ENCODE measurements around the gene KRTAP19-8.

Gene KRTAP19-8, protein sequence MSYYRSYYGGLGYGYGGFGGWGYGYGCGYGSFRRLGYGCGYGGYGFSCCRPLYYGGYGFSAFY

DNA sequence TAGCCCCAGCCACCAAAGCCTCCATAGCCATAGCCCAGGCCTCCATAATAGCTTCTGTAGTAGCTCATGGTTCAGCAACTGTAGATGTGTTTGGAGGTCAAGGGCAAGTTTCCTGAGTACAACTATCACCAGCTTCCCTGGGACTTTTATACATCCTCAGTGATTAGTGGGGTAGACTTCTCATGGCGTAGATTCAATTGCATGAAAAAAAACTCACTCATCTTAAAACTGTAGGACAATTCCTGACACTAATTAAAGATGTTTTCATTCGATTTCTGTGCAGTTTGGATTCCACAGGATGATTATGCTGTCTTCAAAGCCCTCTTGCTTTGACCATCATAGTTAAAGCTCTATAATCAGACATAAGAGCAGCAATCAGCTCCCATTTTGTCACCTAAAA is at the start of gene KRTAP19-8:
Gene KRTAP19-8, minus strand, starts transcription at position 101 of the 400 bp plus-strand sequence. Its CDS starts 33 bp downstream, at position 68.
- DNase-seq (ENCODE audit: low read depth in 2 of 2) = no peak

DNA sequence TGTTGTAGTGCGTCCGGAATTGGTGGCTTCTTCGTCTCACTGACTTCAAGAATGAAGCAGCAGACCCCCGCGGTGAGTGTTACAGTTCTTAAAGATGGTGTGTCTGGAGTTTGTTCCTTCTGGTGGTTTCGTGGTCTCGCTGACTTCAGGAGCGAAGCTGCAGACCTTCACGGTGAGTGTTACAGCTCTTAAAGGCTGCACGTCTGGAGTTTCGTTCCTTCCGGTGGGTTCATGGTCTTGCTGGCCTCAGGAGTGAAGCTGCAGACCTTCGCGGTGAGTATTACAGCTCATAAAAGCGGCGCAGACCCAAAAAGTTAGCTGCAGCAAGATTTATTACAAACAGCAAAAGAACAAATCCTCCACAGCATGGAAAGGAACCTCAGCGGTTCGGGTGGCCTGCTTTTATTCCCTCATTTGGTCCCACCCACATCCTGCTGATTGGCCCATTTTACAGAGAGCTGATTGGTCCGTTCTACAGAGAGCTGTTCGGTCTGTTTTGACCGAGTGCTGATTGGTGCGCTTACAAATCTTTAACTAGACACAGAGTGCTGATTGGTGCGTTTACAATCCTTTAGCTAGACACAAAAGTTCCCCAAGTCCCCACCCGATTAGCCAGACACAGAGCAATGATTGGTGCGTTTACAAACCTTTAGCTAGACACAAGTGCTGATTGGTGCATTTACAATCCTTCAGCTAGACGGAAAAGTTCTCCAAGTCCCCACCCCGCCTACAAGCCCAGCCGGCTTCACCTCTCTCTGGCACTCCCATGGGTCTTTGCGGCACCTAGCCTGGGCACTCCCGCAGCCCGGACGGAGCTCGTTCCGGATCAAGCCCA is 49.6 kb upstream of the KRTAP19-8 start:
- no peak for DNase-seq (ENCODE audit: low read depth in 2 of 2)

DNA sequence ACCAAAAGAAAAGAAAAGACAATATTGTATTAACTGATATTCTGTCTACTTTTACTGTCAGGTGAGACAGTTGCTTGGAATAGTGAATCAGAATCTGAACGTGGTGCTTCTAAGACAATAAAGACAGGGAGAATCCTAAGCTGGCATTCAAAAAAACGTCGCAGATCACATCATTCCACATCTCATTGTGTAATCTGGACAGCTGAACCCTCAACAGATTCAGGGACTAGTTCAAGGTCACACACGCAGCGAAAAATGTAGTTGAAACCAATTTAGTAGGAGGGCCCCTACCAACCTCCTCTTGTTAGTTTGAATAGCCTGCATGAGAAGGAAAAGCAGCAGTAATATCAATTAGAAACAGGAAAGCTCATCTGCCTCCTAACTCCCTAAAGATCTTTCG is 46.4 kb upstream of the KRTAP19-8 start:
- no peak for DNase-seq (ENCODE audit: low read depth in 2 of 2)

DNA sequence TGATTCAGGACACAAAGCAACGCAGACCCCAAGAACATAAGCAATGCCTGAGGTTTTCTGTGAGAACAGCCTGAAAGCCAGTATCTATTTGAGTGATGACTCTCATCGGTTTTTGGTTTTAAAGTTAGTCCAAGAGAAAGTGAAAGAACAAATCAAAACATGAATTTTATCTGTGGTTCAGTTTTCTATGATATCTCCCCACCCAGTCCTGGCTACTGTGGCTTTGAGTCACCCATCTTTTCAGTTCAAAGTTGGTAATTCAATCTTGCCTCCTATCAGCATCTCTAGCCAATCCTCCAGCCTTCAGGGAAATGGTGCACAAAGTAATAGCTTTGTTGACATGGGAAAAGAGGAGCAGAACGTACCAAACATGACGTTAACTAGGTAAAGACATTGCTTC is 40.5 kb upstream of the KRTAP19-8 start:
- no peak for DNase-seq (ENCODE audit: low read depth in 2 of 2)

DNA sequence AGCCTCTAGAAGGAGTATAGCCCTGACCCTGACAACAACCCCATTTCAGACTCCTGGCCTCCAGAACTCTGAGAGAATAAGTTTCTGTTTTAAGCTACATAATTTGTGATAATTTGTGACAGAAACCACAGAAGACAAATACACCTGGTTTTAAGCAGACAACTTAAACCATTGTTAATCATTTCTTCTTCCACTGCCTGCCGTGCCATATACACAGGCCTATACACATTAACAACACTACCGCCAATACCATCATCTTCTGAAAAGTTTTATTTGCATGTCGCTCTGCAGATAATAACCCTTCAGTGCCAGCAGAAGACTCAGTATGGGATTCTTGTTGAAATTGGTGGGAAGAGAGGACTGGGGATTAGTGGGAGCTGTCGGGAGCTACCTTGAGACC is 39.9 kb upstream of the KRTAP19-8 start:
- no peak for DNase-seq (ENCODE audit: low read depth in 2 of 2)

DNA sequence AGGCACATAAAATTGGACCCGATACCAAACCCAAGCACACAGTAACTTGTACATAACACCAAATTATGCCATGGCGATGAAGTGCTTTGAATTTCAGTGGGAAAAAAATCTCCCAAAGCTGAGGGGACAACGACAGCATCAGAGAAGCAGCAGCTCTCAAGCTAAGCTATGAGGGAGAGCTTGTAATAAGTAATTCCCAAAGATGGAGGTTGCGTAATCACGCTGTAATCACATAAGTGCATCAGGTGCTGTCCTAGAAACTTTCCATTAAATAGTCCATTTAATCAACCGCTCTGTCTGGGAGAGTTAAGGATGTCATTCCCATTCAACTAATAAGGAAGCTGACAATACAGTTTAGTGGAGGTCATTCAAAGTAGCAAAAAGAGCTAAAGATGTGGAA is 37.6 kb upstream of the KRTAP19-8 start:
- no peak for DNase-seq (ENCODE audit: low read depth in 2 of 2)

DNA sequence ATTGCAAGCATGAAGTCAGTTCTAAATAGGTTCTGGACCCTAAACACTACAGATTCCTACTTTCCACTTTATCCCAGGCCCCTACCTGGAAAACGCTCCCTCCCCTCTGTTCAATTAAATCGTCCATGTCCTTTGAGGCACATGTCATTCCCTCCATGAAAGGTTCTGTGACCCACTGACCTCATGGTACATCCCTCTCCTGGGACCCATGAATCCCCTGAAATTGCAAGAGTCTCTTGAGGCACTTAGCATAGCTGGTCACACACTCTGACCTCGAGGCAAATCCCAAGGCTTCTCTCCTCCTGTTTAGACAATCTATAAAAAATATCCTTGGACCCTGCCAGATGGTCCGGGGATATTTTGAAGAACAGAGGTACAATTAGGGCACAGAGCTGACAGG is 34.3 kb upstream of the KRTAP19-8 start:
- no peak for DNase-seq (ENCODE audit: low read depth in 2 of 2)

DNA sequence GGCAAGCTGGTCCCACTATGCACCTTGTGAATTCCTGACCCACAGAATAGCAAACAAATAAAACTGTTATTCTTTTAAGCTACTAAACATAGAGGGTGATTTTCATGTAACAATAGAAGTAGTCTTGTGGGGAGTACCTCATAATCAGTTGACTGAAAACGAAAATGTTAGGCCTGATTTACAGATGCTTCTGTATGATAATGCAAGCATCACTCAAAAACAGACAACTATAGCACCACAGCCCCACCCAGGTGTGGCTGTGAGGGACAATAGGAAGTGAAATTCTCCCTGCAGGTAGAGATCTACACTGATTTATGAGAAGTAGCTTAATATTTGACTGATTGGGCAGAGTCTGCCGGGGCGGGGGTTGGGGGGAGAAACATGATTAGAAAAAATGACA is 26.5 kb upstream of the KRTAP19-8 start:
- DNase-seq (ENCODE audit: low read depth in 2 of 2) = no peak

DNA sequence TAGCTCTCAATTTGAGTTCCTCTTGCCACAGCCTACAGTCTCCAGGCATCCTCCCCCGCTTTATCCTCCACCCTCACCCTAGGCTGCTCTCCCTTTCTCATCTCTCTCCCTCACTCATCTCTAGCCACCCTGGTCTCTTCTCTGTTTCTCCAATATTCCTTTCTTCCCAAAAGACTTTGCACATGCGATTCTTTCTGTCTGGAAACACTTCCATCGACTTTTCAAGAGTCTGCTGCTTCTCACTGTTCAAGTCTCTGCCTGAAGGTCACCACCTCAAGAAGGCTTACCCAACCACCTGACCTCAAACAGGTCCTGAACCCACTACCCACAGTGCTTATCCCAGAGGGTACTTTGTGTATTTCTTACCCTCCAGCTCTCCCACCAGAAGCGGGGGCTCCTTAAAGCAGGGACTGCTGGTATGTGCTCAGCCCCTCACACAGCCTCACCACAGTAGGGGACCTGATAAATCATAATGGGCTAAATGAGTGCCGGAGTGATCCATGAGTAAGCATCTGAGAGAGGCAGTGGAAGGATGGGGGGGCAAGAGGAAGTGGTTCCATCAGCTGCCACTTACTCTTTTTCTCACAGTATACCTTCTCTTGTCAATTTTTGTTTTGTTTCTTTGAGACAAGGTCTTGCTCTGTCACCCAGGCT is 14.3 kb upstream of the KRTAP19-8 start:
- DNase-seq (ENCODE audit: low read depth in 2 of 2) = no peak

DNA sequence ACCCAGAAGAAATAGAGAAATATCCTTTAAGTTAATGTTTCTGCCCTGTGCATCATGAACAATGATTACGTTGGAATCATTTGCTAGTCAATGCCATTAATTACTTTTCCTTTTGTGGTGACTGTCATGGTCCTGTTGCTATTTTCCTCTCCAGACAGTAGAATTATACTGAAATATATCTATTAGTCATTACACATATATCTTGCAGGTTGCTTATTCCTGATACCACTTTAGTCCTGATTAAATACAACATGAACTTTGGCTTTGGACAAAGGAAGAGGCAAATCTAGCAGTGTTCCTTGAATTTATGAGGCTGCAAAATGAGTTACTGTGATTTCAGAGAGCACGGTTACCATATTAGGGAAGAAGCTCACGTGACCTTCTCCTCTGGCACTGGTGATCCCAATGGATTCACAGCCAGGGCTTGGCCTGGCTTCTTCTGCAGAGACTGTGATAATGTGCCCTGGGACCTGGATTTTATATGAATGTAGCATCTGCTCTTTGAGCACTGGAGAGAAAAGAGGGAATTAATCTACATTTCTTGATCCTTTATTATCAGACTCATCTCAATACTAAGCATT is 12.4 kb upstream of the KRTAP19-8 start:
- DNase-seq (ENCODE audit: low read depth in 2 of 2) = no peak

DNA sequence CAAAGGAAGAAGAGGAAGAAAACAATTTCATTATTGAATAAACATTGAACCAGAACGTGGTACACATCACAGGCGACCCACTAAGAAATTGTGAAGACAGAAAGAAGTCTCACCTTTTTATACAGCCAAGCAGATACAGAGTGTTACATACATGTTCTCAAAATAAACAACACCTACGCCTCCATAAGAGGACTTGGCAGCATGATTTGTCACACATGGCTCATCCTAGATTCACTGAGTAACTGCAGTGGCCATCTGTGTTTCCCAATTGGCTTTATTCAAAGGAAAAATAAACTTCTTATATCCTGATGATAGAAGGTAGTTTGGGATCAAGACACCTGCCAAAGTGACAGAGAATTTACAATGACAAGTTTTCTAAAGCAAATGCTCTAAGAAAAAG is 7.6 kb upstream of the KRTAP19-8 start:
- no peak for DNase-seq (ENCODE audit: low read depth in 2 of 2)

DNA sequence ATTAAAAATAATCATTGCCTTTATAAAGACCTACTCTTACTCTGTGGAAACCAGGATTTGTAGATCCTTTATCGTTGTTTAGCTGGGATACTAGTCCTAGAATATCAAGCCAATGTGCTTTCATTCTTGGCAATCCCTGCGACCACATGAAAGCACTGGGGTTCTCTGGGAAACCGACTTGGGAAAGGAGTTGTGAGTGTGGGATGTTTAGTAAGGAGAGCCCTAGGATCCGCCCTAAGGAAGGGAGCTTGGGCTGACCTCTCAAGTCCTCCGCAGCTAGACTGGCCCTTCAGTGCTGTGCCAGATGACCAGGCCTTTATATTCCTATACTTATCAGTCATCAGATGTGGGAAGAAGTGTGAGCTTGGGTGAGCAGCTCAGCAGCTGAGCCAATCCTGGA is 5.2 kb upstream of the KRTAP19-8 start:
- no peak for DNase-seq (ENCODE audit: low read depth in 2 of 2)

DNA sequence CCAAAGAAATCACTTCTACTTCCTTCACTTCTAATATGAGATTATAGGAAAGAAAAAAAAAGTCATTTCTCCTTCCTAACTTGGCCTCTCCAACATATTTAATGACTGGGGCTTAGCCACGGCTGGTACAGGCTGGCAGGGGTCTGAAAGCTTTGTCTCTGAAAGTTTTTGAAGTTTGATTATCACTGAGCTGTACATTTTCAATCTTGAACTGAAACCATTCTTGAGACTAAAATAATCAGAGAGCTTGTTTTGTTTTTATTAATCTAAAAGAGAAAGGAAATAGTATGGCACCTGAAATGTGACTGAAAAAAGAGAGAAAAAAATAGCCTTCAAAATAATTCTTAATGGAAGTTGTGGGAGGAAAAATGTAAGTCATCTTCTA is 3.8 kb upstream of the KRTAP19-8 start:
- no peak for DNase-seq (ENCODE audit: low read depth in 2 of 2)

DNA sequence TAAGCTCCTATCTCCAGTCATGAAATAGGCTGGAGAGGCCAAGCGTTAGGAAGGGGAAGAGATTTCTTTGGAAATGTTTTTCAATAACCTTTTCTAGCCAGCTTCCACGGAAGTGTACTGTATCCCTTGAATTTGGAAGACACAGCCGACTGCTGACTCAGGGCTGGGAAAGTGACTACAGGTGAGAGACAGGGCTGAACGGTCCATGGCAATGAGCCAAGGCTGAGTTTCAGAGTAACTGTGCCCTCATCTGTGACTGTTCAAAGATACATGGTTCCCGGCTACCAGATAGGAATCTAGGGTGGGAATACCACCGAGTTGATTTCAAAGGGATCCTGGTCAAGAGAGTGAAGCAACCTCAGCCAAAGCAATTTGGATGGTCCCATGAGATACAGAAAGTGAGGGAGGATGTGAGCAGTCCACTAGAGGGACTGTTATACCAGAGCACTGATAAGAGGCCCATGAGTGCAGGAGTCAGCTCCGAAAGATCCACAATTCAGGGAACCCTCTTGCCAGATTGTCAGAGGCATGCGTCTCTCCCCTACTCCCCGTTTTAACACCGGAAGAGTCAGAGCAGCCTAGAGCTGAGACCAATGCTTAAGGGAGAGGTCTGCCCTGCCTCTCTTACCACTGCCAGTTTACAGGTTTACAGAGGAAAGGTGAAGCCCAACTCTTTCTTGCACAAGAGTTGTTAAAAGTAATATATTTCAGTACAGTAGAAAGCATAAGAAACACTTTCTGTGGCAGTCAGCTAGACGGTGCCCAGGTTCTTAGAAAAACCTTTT is 3.2 kb upstream of the KRTAP19-8 start:
- DNase-seq (ENCODE audit: low read depth in 2 of 2) = no peak

DNA sequence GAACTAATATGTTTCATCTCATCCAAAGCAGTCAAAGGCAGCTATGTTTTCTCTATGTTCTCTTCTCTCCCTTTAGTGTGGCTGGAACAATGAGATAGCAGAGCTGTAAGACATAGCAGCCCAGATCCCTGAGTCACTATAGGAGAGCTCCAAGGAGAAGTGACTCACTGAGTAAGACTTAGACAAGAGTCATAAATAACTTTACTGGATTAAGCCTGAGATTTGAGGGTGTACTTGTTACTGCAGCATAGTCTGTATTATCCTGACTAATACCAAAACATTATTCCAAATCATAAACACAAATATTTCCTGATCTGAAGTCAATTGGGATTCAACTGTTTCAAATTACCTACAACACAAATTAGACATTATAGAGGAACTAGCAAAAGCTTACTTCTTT is 3.9 kb downstream of the KRTAP19-8 start:
- DNase-seq (ENCODE audit: low read depth in 2 of 2) = no peak

DNA sequence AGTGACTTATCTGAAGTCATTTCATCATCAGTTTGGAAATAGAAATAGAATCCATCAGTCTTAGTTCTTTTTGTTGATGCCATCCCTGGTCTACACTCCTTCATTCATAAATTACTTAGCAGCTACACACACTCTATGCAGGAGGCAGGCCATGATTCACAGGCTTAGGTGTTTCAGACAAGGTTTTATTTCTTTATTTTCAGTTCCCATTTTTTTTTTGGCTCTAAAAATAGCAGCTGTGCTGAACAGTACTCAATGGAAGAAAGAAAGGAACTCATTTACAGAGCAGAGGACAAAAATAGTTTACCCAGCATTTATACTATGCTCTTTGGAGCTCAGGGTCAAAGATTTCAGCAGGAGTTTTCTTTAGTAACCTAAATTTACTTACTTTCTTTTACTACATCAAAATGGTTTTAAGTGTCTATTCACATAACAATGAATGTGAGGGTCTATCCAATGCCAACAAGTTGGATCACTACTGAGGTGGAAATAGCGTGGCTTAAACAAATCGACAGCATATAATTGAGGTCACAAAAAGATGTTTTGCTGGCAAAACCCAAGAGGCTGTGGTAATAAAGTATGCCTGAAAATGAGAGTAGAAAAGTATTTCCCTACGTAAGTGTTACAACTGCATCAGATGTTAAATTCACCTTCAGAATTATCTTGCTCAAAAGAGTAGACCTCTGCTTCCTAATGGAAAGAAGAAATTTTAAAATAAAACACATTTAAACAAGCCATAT is 7.7 kb downstream of the KRTAP19-8 start:
- DNase-seq (ENCODE audit: low read depth in 2 of 2) = no peak

DNA sequence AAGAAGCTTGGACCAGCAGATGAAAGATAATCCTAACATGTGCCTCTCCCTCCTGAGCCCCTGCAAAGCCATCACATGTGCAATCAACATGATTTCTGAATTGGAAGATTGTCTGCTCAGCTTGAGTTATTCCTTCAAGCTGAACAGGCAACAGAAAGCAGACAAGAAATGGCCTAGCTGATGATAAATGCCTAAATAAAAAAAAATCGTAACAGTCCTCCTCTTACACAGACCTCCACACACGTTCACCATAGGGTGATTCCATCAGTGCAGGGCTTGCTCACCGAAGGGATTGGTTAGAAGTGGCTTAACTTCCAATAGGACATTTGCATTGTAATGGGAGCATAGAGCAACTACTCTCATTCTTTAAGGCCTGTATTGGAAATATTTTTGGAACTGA is 14.6 kb downstream of the KRTAP19-8 start:
- no peak for DNase-seq (ENCODE audit: low read depth in 2 of 2)

DNA sequence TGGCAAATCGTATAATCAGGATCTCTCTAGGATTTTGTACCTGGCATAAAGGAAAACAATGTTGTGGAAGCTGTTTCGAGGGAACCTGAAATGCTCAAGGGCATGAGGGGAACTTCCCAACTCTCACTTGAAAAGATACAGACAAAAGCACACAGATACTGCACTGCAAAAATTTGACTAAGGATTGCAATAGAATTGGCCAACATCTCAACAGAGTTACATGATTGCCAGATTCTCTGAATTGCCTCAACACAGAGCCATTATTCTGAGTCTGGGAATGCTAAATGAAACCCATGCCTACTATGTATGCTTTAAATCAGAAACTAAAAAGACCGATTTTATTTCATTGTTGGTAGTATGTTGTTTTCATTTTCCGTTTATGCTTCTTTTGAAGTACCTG is 16.0 kb downstream of the KRTAP19-8 start:
- DNase-seq (ENCODE audit: low read depth in 2 of 2) = no peak

DNA sequence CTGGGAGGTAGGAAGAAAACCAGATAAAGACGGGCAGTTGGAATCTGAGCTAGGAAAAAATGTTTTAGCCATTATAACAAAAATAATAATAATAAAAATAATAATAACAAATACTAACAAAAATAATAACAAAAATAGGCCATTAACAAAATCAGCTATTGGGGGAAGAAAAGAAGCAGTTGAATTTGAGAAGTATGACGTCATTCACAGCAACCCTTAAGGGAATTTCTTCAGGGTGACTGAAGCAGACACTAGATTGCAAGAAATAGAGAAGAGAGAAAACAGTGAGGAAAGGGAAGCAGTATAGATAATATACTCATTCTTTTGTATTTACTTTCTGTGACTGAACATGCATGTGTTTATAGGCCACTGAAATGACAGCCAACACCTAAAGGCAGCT is 20.0 kb downstream of the KRTAP19-8 start:
- DNase-seq (ENCODE audit: low read depth in 2 of 2) = no peak

DNA sequence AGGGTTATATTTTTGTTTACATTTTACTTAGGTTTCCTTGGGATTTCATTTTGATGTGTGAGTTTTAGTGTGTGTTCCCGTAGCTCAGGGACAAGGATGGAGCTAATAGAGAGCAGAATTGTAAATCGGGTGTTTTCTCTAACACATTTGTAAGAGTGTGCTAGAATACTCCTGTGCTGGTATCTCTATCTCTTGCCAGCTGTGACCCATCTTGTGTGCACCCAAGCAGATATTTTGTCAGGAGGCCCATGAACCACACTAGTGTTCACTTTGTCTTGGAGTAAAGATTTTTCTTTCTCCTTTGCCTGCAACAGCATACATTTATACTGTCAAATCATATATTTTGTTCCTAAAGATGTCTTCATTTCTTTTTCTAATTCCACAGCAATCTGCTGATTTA is 23.4 kb downstream of the KRTAP19-8 start:
- DNase-seq (ENCODE audit: low read depth in 2 of 2) = no peak
